PC-9 (cell line): Measurements from ENCODE around the gene QSER1.

ENCODE experiments used
- CTCF ChIP-seq: fragments of 200-600 bp; sonication (generic); conservative IDR thresholded peaks from 2 replicates; pipeline ENCODE4 v1.6.1; 2017; ENCODE audit warnings: mixed run types, antibody characterized with exemption, mild to moderate bottlenecking, moderate library complexity
- EZH2 ChIP-seq: fragments of 200-600 bp; sonication (generic); IDR thresholded peaks from 2 replicates; pipeline ENCODE4 v1.8.0; 2017; ENCODE audit warnings: antibody characterized with exemption, low read depth

DNA sequence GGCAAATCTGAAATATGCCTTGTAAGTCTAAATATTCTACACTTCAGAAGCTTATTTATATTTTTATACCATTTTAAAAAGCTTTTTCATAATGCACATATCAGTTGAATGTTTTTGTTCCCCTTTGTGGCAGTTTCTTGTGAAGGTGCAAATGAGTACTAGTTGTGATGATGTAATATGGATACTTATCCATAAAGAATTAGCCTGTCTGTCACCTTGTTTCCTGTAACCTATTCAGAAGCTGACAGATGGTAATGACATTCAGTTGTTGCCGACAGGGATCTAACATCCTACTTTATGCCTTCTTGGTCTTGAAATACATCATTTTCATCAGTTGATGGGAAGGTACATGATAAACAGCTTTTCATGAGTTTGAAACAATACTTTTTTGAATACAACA lies 2.9 kb downstream of the QSER1 start:
- TF ChIP-seq CTCF = no peak
- no peak for TF ChIP-seq EZH2
